NCI-H524 treated with DMSO at 0.1 percent for 48 hours (cell line): ENCODE results near the gene CTNNA3.

Experiments used
- DNase-seq: peaks from one replicate; lab custom pipeline; 2025; lab: John Stamatoyannopoulos, UW

CTNNA3 gene

GRCh38 chr10:67665491-67665890 is 30.5 kb downstream of the CTNNA3 start:
- DNase-seq = no peak

GRCh38 chr10:67664942-67665341 is 31.1 kb downstream of the CTNNA3 start:
- DNase-seq = no peak

- DNase-seq = no peak
These were observed 32.4 kb downstream of the CTNNA3 start for GRCh38 chr10:67663449-67664087.

- DNase-seq = no peak
These were observed 33.6 kb downstream of the CTNNA3 start for GRCh38 chr10:67662415-67662814.

GRCh38 chr10:67659497-67659896 is 36.5 kb downstream of the CTNNA3 start:
- DNase-seq = no peak

- no peak for DNase-seq
These were observed 38.2 kb downstream of the CTNNA3 start for GRCh38 chr10:67657775-67658174.

- DNase-seq = no peak
These were observed 45.4 kb downstream of the CTNNA3 start for GRCh38 chr10:67650558-67650957.

GRCh38 chr10:67648613-67649229 is 47.3 kb downstream of the CTNNA3 start:
- DNase-seq = no peak

- DNase-seq = no peak
These were observed 65.1 kb downstream of the CTNNA3 start for GRCh38 chr10:67630904-67631303.

- DNase-seq = no peak
These were observed 66.5 kb downstream of the CTNNA3 start for GRCh38 chr10:67629461-67629971.

- no peak for DNase-seq
These were observed 73.0 kb downstream of the CTNNA3 start for GRCh38 chr10:67622984-67623383.

- DNase-seq = no peak
These were observed 73.5 kb downstream of the CTNNA3 start for GRCh38 chr10:67622511-67622910.

- DNase-seq = no peak
These were observed 74.2 kb downstream of the CTNNA3 start for GRCh38 chr10:67621834-67622233.

GRCh38 chr10:67618116-67618515 is 77.9 kb downstream of the CTNNA3 start:
- no peak for DNase-seq

- no peak for DNase-seq
These were observed 83.1 kb downstream of the CTNNA3 start for GRCh38 chr10:67612577-67613537.

GRCh38 chr10:67612176-67612575 is 83.8 kb downstream of the CTNNA3 start:
- no peak for DNase-seq

GRCh38 chr10:67609996-67610793 is 85.8 kb downstream of the CTNNA3 start:
- no peak for DNase-seq

- no peak for DNase-seq
These were observed 88.0 kb downstream of the CTNNA3 start for GRCh38 chr10:67608001-67608400.

GRCh38 chr10:67607472-67607871 is 88.5 kb downstream of the CTNNA3 start:
- DNase-seq = no peak

- no peak for DNase-seq
These were observed 89.4 kb downstream of the CTNNA3 start for GRCh38 chr10:67606572-67606971.

- DNase-seq = no peak
These were observed 92.3 kb downstream of the CTNNA3 start for GRCh38 chr10:67603701-67604100.

GRCh38 chr10:67603086-67603485 is 92.9 kb downstream of the CTNNA3 start:
- no peak for DNase-seq
